Keratinocyte (primary cell): ENCODE data around the gene C16orf82. TPM values are rescaled to one million over a fixed set of nuclear protein-coding genes. Genes with fewer than 3 reads are reported as not detected.

Experiments
- DNase-seq: peaks from one replicate; pipeline ENCODE4 v3.0.0-alpha.2; 2011; ENCODE audit warnings: low read depth, missing footprints, low spot score
- FAIRE-seq: peaks from 2 replicates; lab custom pipeline; 2011; peaks lifted over from hg19 to GRCh38; lab: Jason Lieb, UNC
- H2AFZ ChIP-seq: 2 replicates; pipeline ENCODE4 v1.6.0; 2012; ENCODE audit warnings: low read length, control low read depth, inconsistent platforms; ENCODE audit not compliant: control insufficient read depth
- H3K27ac ChIP-seq: 2 replicates; pipeline ENCODE4 v1.5.1; 2011; ENCODE audit warnings: low read length; ENCODE audit not compliant: control insufficient read depth, insufficient read depth
- H3K27me3 ChIP-seq: 3 replicates; pipeline ENCODE4 v1.6.0; 2011; ENCODE audit warnings: low read length; ENCODE audit not compliant: control insufficient read depth, insufficient read depth; ENCODE audit errors: extremely low read depth
- H3K36me3 ChIP-seq, 2 experiments: 2 replicates in 1 of 2; 3 replicates in 1 of 2; pipeline ENCODE4 v1.5.1; 2011; ENCODE audit warnings: low read length in 2 of 2, mild to moderate bottlenecking in 1 of 2; ENCODE audit not compliant: control insufficient read depth in 2 of 2, insufficient read depth in 2 of 2; ENCODE audit errors: extremely low read depth in 1 of 2
- H3K4me1 ChIP-seq: 3 replicates; pipeline ENCODE4 v1.5.1; 2011; ENCODE audit warnings: low read length; ENCODE audit not compliant: control insufficient read depth, insufficient read depth; ENCODE audit errors: extremely low read depth
- H3K4me2 ChIP-seq: 3 replicates; pipeline ENCODE4 v1.6.0; 2011; ENCODE audit warnings: low read depth, low read length; ENCODE audit not compliant: control insufficient read depth, insufficient read depth; ENCODE audit errors: extremely low read depth
- H3K4me3 ChIP-seq, 3 experiments: fragments of 200-600 bp in 1 of 3; sonication (generic) in 1 of 3; 2 replicates in 2 of 3; 3 replicates in 1 of 3; pipeline ENCODE4 v1.5.1; 2011 to 2016; ENCODE audit warnings: low read length in 3 of 3, mild to moderate bottlenecking in 3 of 3, control low read depth in 2 of 3, inconsistent platforms in 1 of 3, low read depth in 1 of 3, mixed read lengths in 1 of 3, mixed run types in 1 of 3, moderate library complexity in 1 of 3; ENCODE audit not compliant: control insufficient read depth in 2 of 3, insufficient read depth in 2 of 3; ENCODE audit errors: extremely low read depth in 1 of 3
- H3K79me2 ChIP-seq: 2 replicates; pipeline ENCODE4 v1.6.0; 2012; ENCODE audit warnings: low read length; ENCODE audit not compliant: control insufficient read depth, insufficient read depth
- H3K9ac ChIP-seq: 3 replicates; pipeline ENCODE4 v1.6.0; 2011; ENCODE audit warnings: low read length; ENCODE audit not compliant: control insufficient read depth, insufficient read depth; ENCODE audit errors: extremely low read depth
- H3K9me1 ChIP-seq: 3 replicates; pipeline ENCODE4 v1.6.0; 2011; ENCODE audit warnings: low read length; ENCODE audit not compliant: control insufficient read depth, insufficient read depth; ENCODE audit errors: extremely low read depth
- H3K9me3 ChIP-seq: 2 replicates; pipeline ENCODE4 v1.5.1; 2012; ENCODE audit warnings: low read depth, low read length; ENCODE audit not compliant: control insufficient read depth
- H4K20me1 ChIP-seq: 3 replicates; pipeline ENCODE4 v1.6.0; 2011; ENCODE audit warnings: low read length; ENCODE audit not compliant: control insufficient read depth, insufficient read depth; ENCODE audit errors: extremely low read depth
- CTCF ChIP-seq, 3 experiments: IDR thresholded peaks in 1 of 3; conservative IDR thresholded peaks in 1 of 3; optimal IDR thresholded peaks in 1 of 3; 2 replicates in 2 of 3; 3 replicates in 1 of 3; pipeline versions ENCODE3 to v1.5.1; 2011; ENCODE audit warnings: low read length in 3 of 3, mild to moderate bottlenecking in 3 of 3, moderate library complexity in 2 of 3, control low read depth in 1 of 3, inconsistent platforms in 1 of 3; ENCODE audit not compliant: insufficient read depth in 2 of 3; ENCODE audit errors: extremely low read depth in 1 of 3
- EZH2 ChIP-seq: IDR thresholded peaks from one replicate; pipeline ENCODE4 v1.6.1; 2012; ENCODE audit warnings: inconsistent platforms, mild to moderate bottlenecking, low read length, moderate library complexity
- dilution Hi-C: fragments of 300-500 bp; cut with MboI; formaldehyde crosslinking; loops from one replicate; pipeline ENCODE4 v1.7.0; 2020; ENCODE audit warnings: low sequenced_read_pairs; ENCODE audit not compliant: extremely low pct_ligation_motif_present
- polyA plus RNA-seq, 5 experiments: library from polyadenylated mRNA; depleted of rRNA in 3 of 5; stranded (reverse) in 3 of 5; stranded (forward) in 1 of 5; unstranded in 1 of 5; fragments of >200 nt; gene quantifications; 1 replicate in 1 of 5; 2 replicates in 3 of 5; 3 replicates in 1 of 5; pipeline versions ENCODE4 v1.2.1 to v1.2.3, GENCODE V29; 2011 to 2012; ENCODE audit warnings: missing spikeins in 2 of 5, low read depth in 1 of 5, low replicate concordance in 1 of 5

The C16orf82 gene
- polyA plus RNA-seq, 1 donor (not counting 4 experiments of a cell fraction or from before 2014, with no cell fraction given): not detected

GRCh38 chr16:27058299-27058698, 8.4 kb upstream of the C16orf82 start:
- Histone ChIP-seq H4K20me1 (no peaks in the 10 kb centered on the region), H3K9me3 (peaks cover 2% of the 10 kb centered on the region), H3K4me2 (no peak overlapping the region), H3K36me3 (no peaks in the 10 kb centered on the region), H3K4me3 (no peak overlapping the region), H3K4me1 (no peaks in the 10 kb centered on the region), H3K9me1 (no peaks in the 10 kb centered on the region), H2AFZ (no peak overlapping the region), H3K27me3 (no peaks in the 10 kb centered on the region), H3K9ac (no peak overlapping the region), H3K27ac (no peak overlapping the region), H3K79me2 (no peaks in the 10 kb centered on the region)
- DNase-seq (no peak), FAIRE-seq (no peak)
- dilution Hi-C loops: no loop called here
- TF ChIP-seq CTCF (optimal IDR thresholded peaks at IDR 0.05 in 1 of 3, IDR thresholded peaks at IDR 0.05 in 1 of 3, conservative IDR thresholded peaks at IDR 0.05 in 1 of 3; ENCODE audit: extremely low read depth in 1 of 3, insufficient read depth in 2 of 3, low read length in 3 of 3) (no peak), EZH2 (no peak)

- no peak overlapping the region for H3K9ac ChIP-seq
- H4K20me1 ChIP-seq: no peaks in the 10 kb centered on the region
- no peak overlapping the region for H3K27ac ChIP-seq
- H3K9me3 ChIP-seq: peaks cover 1% of the 10 kb centered on the region
- H3K36me3 ChIP-seq: no peaks in the 10 kb centered on the region
- dilution Hi-C loops: no loop called here
- H3K27me3 ChIP-seq: no peaks in the 10 kb centered on the region
- H3K4me3 ChIP-seq: no peak overlapping the region
- DNase-seq (no peak), FAIRE-seq (no peak)
- no peaks in the 10 kb centered on the region for H3K4me1 ChIP-seq
- H2AFZ ChIP-seq: no peak overlapping the region
- TF ChIP-seq CTCF (optimal IDR thresholded peaks at IDR 0.05 in 1 of 3, IDR thresholded peaks at IDR 0.05 in 1 of 3, conservative IDR thresholded peaks at IDR 0.05 in 1 of 3; ENCODE audit: extremely low read depth in 1 of 3, insufficient read depth in 2 of 3, low read length in 3 of 3): no peak
- no peak for TF ChIP-seq EZH2
- no peak overlapping the region for H3K4me2 ChIP-seq
- H3K79me2 ChIP-seq: no peaks in the 10 kb centered on the region
- no peaks in the 10 kb centered on the region for H3K9me1 ChIP-seq
Observed at GRCh38 chr16:27070776-27071175, 4.0 kb downstream of the C16orf82 start.
